ENCODE results near the gene EXD1. TPM values are rescaled to one million over a fixed set of nuclear protein-coding genes. Genes with fewer than 3 reads are reported as not detected.

Gene EXD1
- total RNA-seq, 1 experiment from 2014 or later: not detected

GRCh38 chr15:41219381-41219780 is 11.2 kb downstream of the EXD1 start:
- ChIA-PET CTCF (interaction anchor here (0.6 kb wide), 1 partner anchor 289 kb away, joined by 4 read pairs; no protein-coding TSS in a partner anchor), POLR2A (no interaction called here)

GRCh38 chr15:41218851-41219250 is 11.7 kb downstream of the EXD1 start:
- H3K27me3 ChIP-seq (replicated peaks; ENCODE audit: control insufficient read depth, insufficient read depth, low read length): no peaks in the 10 kb centered on the region
- Mint-ChIP-seq H3K27me3 (ENCODE audit: insufficient read depth, unreplicated experiment) (peaks cover 3% of the 10 kb centered on the region), H3K4me3 (ENCODE audit: unreplicated experiment) (no peak overlapping the region), H3K9me3 (ENCODE audit: unreplicated experiment) (no peaks in the 10 kb centered on the region), H3K27ac (ENCODE audit: unreplicated experiment) (no peak overlapping the region), H3K4me1 (ENCODE audit: low read depth, unreplicated experiment) (no peaks in the 10 kb centered on the region), H3K36me3 (ENCODE audit: insufficient read depth, unreplicated experiment) (peaks cover 4% of the 10 kb centered on the region)
- ChIA-PET CTCF (interaction anchor here (0.7 kb wide), 1 partner anchor 915 kb away, joined by 4 read pairs; no protein-coding TSS in a partner anchor), POLR2A (no interaction called here)
- no TSS peak for BruUV-seq (replicated peaks)
- no peaks in the 10 kb centered on the region for H3K36me3 ChIP-seq (ENCODE audit: control insufficient read depth, insufficient read depth, low read length)
- no peak overlapping the region for H3K4me3 ChIP-seq (ENCODE audit: low read depth, low read length)
- TF ChIP-seq CTCF (IDR thresholded peaks at IDR 0.05; ENCODE audit: insufficient read depth in 1 of 2, low read depth in 1 of 2, low read length in 1 of 2, severe bottlenecking in 1 of 2, unreplicated experiment in 1 of 2): no peak
- no peak for DNase-seq
- H3K4me1 ChIP-seq: no peaks in the 10 kb centered on the region
- intact Hi-C loops (cut with micrococcal nuclease; ENCODE audit: unreplicated experiment): no loop called here
- H3K9me3 ChIP-seq: no peaks in the 10 kb centered on the region

More at GRCh38 chr15:41219381-41219780, 11.2 kb downstream of the EXD1 start:
- no peak overlapping the region for H3K27ac Mint-ChIP-seq (ENCODE audit: unreplicated experiment)
- H3K9me3 Mint-ChIP-seq (ENCODE audit: unreplicated experiment): no peaks in the 10 kb centered on the region
- no peaks in the 10 kb centered on the region for H3K9me3 ChIP-seq
- TF ChIP-seq CTCF (IDR thresholded peaks at IDR 0.05; ENCODE audit: insufficient read depth in 1 of 2, low read depth in 1 of 2, low read length in 1 of 2, severe bottlenecking in 1 of 2, unreplicated experiment in 1 of 2): no peak
- no peaks in the 10 kb centered on the region for H3K4me1 ChIP-seq
- no peak for DNase-seq
- BruUV-seq (replicated peaks): no TSS peak
- intact Hi-C loops (cut with micrococcal nuclease; ENCODE audit: unreplicated experiment): no loop called here
- no peaks in the 10 kb centered on the region for H3K4me1 Mint-ChIP-seq (ENCODE audit: low read depth, unreplicated experiment)
- no peaks in the 10 kb centered on the region for H3K36me3 Mint-ChIP-seq (ENCODE audit: insufficient read depth, unreplicated experiment)
- peaks cover 3% of the 10 kb centered on the region for H3K27me3 Mint-ChIP-seq (ENCODE audit: insufficient read depth, unreplicated experiment)
- H3K4me3 ChIP-seq (ENCODE audit: low read depth, low read length): no peak overlapping the region
- no peak overlapping the region for H3K4me3 Mint-ChIP-seq (ENCODE audit: unreplicated experiment)
- no peaks in the 10 kb centered on the region for H3K36me3 ChIP-seq (ENCODE audit: control insufficient read depth, insufficient read depth, low read length)
- H3K27me3 ChIP-seq (replicated peaks; ENCODE audit: control insufficient read depth, insufficient read depth, low read length): no peaks in the 10 kb centered on the region

GRCh38 chr15:41215708-41216107 is 14.8 kb downstream of the EXD1 start:
- H3K27me3 Mint-ChIP-seq (ENCODE audit: insufficient read depth, unreplicated experiment): peaks cover 2% of the 10 kb centered on the region
- no peaks in the 10 kb centered on the region for H3K4me1 ChIP-seq
- no peaks in the 10 kb centered on the region for H3K9me3 ChIP-seq
- CTCF ChIA-PET: no interaction called here
- no peak overlapping the region for H3K27ac Mint-ChIP-seq (ENCODE audit: unreplicated experiment)
- no peaks in the 10 kb centered on the region for H3K4me1 Mint-ChIP-seq (ENCODE audit: low read depth, unreplicated experiment)
- no peaks in the 10 kb centered on the region for H3K36me3 ChIP-seq (ENCODE audit: control insufficient read depth, insufficient read depth, low read length)
- H3K27me3 ChIP-seq (replicated peaks; ENCODE audit: control insufficient read depth, insufficient read depth, low read length): no peaks in the 10 kb centered on the region
- H3K9me3 Mint-ChIP-seq (ENCODE audit: unreplicated experiment): no peaks in the 10 kb centered on the region
- no peak overlapping the region for H3K4me3 ChIP-seq (ENCODE audit: low read depth, low read length)
- POLR2A ChIA-PET: no interaction called here
- DNase-seq: no peak
- TF ChIP-seq CTCF (IDR thresholded peaks at IDR 0.05; ENCODE audit: insufficient read depth in 1 of 2, low read depth in 1 of 2, low read length in 1 of 2, severe bottlenecking in 1 of 2, unreplicated experiment in 1 of 2): no peak
- no TSS peak for BruUV-seq (replicated peaks)
- H3K4me3 Mint-ChIP-seq (ENCODE audit: unreplicated experiment): no peak overlapping the region
- intact Hi-C loops (cut with micrococcal nuclease; ENCODE audit: unreplicated experiment): no loop called here
- peaks cover 5% of the 10 kb centered on the region for H3K36me3 Mint-ChIP-seq (ENCODE audit: insufficient read depth, unreplicated experiment)
